Endothelial cell of umbilical vein (primary cell): ENCODE measurements around the gene LRCOL1. TPM values are rescaled to one million over a fixed set of nuclear protein-coding genes. Genes with fewer than 3 reads are reported as not detected.

Source experiments
- BruUV-seq: library from RNA; stranded (reverse); fragments of 400-500 nt; replicated peaks from 2 replicates; lab custom pipeline; 2021; lab: Mats Ljungman, UMichigan
- CTCF ChIA-PET: fragments of 300-600, 350-600 bp; sonication (Branson Sonifier 250); formaldehyde crosslinking; loops from one replicate; lab custom pipeline; 2021; ENCODE audit warnings: antibody characterized with exemption, inconsistent platforms; lab: Charles Lee
- POLR2A ChIA-PET: fragments of 300-600, 350-600 bp; sonication (Branson Sonifier 250); formaldehyde crosslinking; loops from one replicate; lab custom pipeline; 2021; ENCODE audit warnings: antibody characterized with exemption, inconsistent platforms; lab: Charles Lee
- DNase-seq: peaks from one replicate; pipeline ENCODE4 v3.0.0-alpha.2; 2011; ENCODE audit warnings: low read depth, low spot score
- FAIRE-seq: peaks from 2 replicates; lab custom pipeline; 2011; peaks lifted over from hg19 to GRCh38; lab: Jason Lieb, UNC
- H2AFZ ChIP-seq: 2 replicates; pipeline ENCODE4 v1.6.0; 2012; ENCODE audit warnings: low read depth, low read length, control low read depth, inconsistent platforms
- H3K27ac ChIP-seq: 2 replicates; pipeline ENCODE4 v1.5.1; 2011; ENCODE audit warnings: low read depth, mild to moderate bottlenecking, control low read depth, low read length, moderate library complexity; ENCODE audit not compliant: insufficient read depth
- H3K27me3 ChIP-seq, 2 experiments: 2 replicates each; pipeline versions ENCODE4 v1.6.0 to v1.6.1; 2011; ENCODE audit warnings: low read length in 2 of 2, mixed read lengths in 1 of 2; ENCODE audit not compliant: control insufficient read depth in 2 of 2, insufficient read depth in 2 of 2
- H3K36me3 ChIP-seq, 2 experiments: 2 replicates in 1 of 2; 3 replicates in 1 of 2; pipeline ENCODE4 v1.5.1; 2011; ENCODE audit warnings: low read length in 2 of 2, mild to moderate bottlenecking in 1 of 2, moderate library complexity in 1 of 2; ENCODE audit not compliant: control insufficient read depth in 2 of 2, insufficient read depth in 2 of 2; ENCODE audit errors: extremely low read depth in 1 of 2
- H3K4me1 ChIP-seq: 3 replicates; pipeline ENCODE4 v1.5.1; 2011; ENCODE audit warnings: mild to moderate bottlenecking, low read length; ENCODE audit not compliant: control insufficient read depth, insufficient read depth; ENCODE audit errors: extremely low read depth
- H3K4me2 ChIP-seq: 2 replicates; pipeline ENCODE4 v1.6.1; 2011; ENCODE audit warnings: low read length, control low read depth, mixed read lengths; ENCODE audit not compliant: insufficient read depth
- H3K4me3 ChIP-seq, 3 experiments: fragments of 200-600 bp in 1 of 3; sonication (generic), shearing (Covaris generic) in 1 of 3; replicated peaks in 1 of 3; 2 replicates each; pipeline ENCODE4 v1.5.1; 2011 to 2016; ENCODE audit warnings: control low read depth in 3 of 3, low read length in 3 of 3, mild to moderate bottlenecking in 2 of 3, inconsistent platforms in 1 of 3, low read depth in 1 of 3, moderate library complexity in 1 of 3; ENCODE audit not compliant: insufficient read depth in 1 of 3
- H3K79me2 ChIP-seq: 2 replicates; pipeline ENCODE4 v1.6.0; 2012; ENCODE audit warnings: low read length, inconsistent platforms; ENCODE audit not compliant: control insufficient read depth, insufficient read depth
- H3K9ac ChIP-seq: replicated peaks from 2 replicates; pipeline ENCODE3; 2011; ENCODE audit warnings: low read length, control low read depth; ENCODE audit not compliant: insufficient read depth; ENCODE audit errors: extremely low read depth
- H3K9me1 ChIP-seq: replicated peaks from 3 replicates; pipeline ENCODE4 v1.6.0; 2011; ENCODE audit warnings: mild to moderate bottlenecking, low read length; ENCODE audit not compliant: control insufficient read depth, insufficient read depth; ENCODE audit errors: extremely low read depth
- H3K9me3 ChIP-seq: replicated peaks from 2 replicates; pipeline ENCODE4 v1.5.1; 2012; ENCODE audit warnings: low read length, inconsistent platforms; ENCODE audit not compliant: control insufficient read depth, insufficient read depth
- H4K20me1 ChIP-seq: replicated peaks from 2 replicates; pipeline ENCODE3; 2011; ENCODE audit warnings: mild to moderate bottlenecking, low read length; ENCODE audit not compliant: control insufficient read depth, insufficient read depth; ENCODE audit errors: extremely low read depth
- EZH2 ChIP-seq: IDR thresholded peaks from 2 replicates; pipeline ENCODE4 v1.6.1; 2012; ENCODE audit warnings: borderline replicate concordance, low read depth, mild to moderate bottlenecking, moderate library complexity, low read length, inconsistent platforms; ENCODE audit not compliant: severe bottlenecking
- FOS ChIP-seq: IDR thresholded peaks from 2 replicates; pipeline ENCODE4 v1.6.1; 2011; ENCODE audit warnings: mild to moderate bottlenecking, low read length, moderate library complexity, borderline replicate concordance; ENCODE audit not compliant: insufficient read depth
- GATA2 ChIP-seq: IDR thresholded peaks from 2 replicates; pipeline ENCODE4 v1.7.0; 2011; ENCODE audit warnings: low read depth, mild to moderate bottlenecking, moderate library complexity, mixed read lengths, low read length; ENCODE audit not compliant: insufficient read length, insufficient read depth
- JUN ChIP-seq: IDR thresholded peaks from 2 replicates; pipeline ENCODE4 v1.6.1; 2011; ENCODE audit warnings: borderline replicate concordance, low read depth; ENCODE audit not compliant: insufficient read length, insufficient read depth
- MYC ChIP-seq: IDR thresholded peaks from one replicate; pipeline ENCODE4 v1.6.1; 2011; ENCODE audit warnings: mild to moderate bottlenecking, low read depth, low read length
- POLR2A ChIP-seq: IDR thresholded peaks from 2 replicates; pipeline ENCODE4 v1.6.1; 2012; ENCODE audit warnings: low read depth, mild to moderate bottlenecking, control low read depth, low read length
- POLR2AphosphoS5 ChIP-seq: IDR thresholded peaks from 2 replicates; pipeline ENCODE4 v1.6.1; 2012; ENCODE audit warnings: low read depth, mild to moderate bottlenecking, control low read depth, low read length, moderate library complexity; ENCODE audit not compliant: insufficient read depth
- dilution Hi-C: fragments of 300-500 bp; cut with MboI; formaldehyde crosslinking; loops from one replicate; pipeline ENCODE4 v1.15.0; 2019; ENCODE audit warnings: low sequenced_read_pairs; ENCODE audit not compliant: extremely low pct_ligation_motif_present
- intact Hi-C: fragments of 100-400 bp; cut with micrococcal nuclease; formaldehyde crosslinking; loops from one replicate; pipeline ENCODE4 v1.10.0; 2022
- polyA plus RNA-seq, 4 experiments: library from polyadenylated mRNA; depleted of rRNA in 3 of 4; stranded (reverse) in 3 of 4; unstranded in 1 of 4; fragments of >200 nt; gene quantifications; 2 replicates each; pipeline versions ENCODE4 v1.2.1 to v1.2.3, GENCODE V29; 2011 to 2012; ENCODE audit warnings: missing spikeins in 1 of 4
- total RNA-seq: library from RNA; stranded (reverse); gene quantifications from 2 replicates; pipeline ENCODE4 v1.2.3, GENCODE V29; 2021
- TF ChIP-seq, protein P1 (sequence below): IDR thresholded peaks from 2 replicates; pipeline ENCODE4 v1.6.1; 2011; ENCODE audit not compliant: insufficient read depth, insufficient read length
- TF ChIP-seq, protein P2 (sequence below), 2 donors: IDR thresholded peaks; 1 replicate in 1 of 2; 2 replicates in 1 of 2; pipeline ENCODE4 v1.5.1; 2011; ENCODE audit warnings: low read length in 2 of 2, mild to moderate bottlenecking in 2 of 2, moderate library complexity in 2 of 2, control low read depth in 1 of 2, inconsistent platforms in 1 of 2, low read depth in 1 of 2; ENCODE audit not compliant: insufficient read depth in 1 of 2; ENCODE audit errors: extremely low read depth in 1 of 2

Gene LRCOL1
- total and polyA plus RNA-seq, 2 donors (not counting 3 experiments of a cell fraction or from before 2014, with no cell fraction given) = 1.2 to 1.5 TPM

DNA sequence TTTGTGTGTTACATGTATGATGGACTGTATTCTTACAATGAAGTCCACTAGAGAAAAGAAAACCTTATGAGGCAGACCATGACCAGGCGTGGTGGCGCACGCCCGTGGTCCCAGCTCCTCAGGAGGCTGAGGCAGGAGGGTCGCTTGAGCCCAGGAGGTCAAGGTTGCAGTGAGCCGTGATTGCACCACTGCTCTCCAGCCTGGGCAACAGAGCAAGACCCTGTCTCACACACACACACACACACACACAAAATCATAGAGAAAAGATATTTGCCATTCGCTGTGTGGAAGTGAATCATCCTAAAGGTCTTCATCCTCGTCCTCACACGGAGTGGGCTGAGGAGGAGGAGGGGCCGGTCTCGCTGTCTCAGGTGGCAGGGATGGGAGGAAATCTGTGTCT is 32.3 kb downstream of the LRCOL1 start:
- FAIRE-seq = no peak
- Histone ChIP-seq H3K4me3 (no peak overlapping the region), H3K4me1 (no peaks in the 10 kb centered on the region), H2AFZ (no peak overlapping the region), H3K4me2 (no peak overlapping the region), H3K27ac (no peak overlapping the region), H3K36me3 (peaks cover 2 to 32% of the 10 kb centered on the region in 2 experiments), H4K20me1 (no peaks in the 10 kb centered on the region), H3K9me3 (no peaks in the 10 kb centered on the region), H3K79me2 (no peaks in the 10 kb centered on the region), H3K27me3 (peaks cover 0 to 5% of the 10 kb centered on the region in 2 experiments), H3K9me1 (no peaks in the 10 kb centered on the region), H3K9ac (no peak overlapping the region)
- intact Hi-C loops = no loop called here
- no peak for DNase-seq
- ChIA-PET POLR2A (no interaction called here), CTCF (interaction anchor here (1.5 kb wide), 1 partner anchor 164 kb away, joined by 4 read pairs; no protein-coding TSS in a partner anchor)
- TF ChIP-seq GATA2 (no peak), EZH2 (no peak), POLR2A (no peak), MYC (no peak), POLR2AphosphoS5 (no peak), FOS (no peak), JUN (no peak)
- TF ChIP-seq, protein P1, sequence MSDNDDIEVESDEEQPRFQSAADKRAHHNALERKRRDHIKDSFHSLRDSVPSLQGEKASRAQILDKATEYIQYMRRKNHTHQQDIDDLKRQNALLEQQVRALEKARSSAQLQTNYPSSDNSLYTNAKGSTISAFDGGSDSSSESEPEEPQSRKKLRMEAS = no peak
- TF ChIP-seq, protein P2, sequence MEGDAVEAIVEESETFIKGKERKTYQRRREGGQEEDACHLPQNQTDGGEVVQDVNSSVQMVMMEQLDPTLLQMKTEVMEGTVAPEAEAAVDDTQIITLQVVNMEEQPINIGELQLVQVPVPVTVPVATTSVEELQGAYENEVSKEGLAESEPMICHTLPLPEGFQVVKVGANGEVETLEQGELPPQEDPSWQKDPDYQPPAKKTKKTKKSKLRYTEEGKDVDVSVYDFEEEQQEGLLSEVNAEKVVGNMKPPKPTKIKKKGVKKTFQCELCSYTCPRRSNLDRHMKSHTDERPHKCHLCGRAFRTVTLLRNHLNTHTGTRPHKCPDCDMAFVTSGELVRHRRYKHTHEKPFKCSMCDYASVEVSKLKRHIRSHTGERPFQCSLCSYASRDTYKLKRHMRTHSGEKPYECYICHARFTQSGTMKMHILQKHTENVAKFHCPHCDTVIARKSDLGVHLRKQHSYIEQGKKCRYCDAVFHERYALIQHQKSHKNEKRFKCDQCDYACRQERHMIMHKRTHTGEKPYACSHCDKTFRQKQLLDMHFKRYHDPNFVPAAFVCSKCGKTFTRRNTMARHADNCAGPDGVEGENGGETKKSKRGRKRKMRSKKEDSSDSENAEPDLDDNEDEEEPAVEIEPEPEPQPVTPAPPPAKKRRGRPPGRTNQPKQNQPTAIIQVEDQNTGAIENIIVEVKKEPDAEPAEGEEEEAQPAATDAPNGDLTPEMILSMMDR (IDR thresholded peaks at IDR 0.05; ENCODE audit: extremely low read depth in 1 of 2, insufficient read depth in 1 of 2, low read depth in 1 of 2, low read length in 2 of 2) = no peak
- dilution Hi-C loops = no loop called here
- no TSS peak for BruUV-seq
